ENCODE results near the gene SPAG9.

SPAG9 gene

GRCh38 chr17:50995668-50996067 lies 125.0 kb downstream of the SPAG9 start:
- Histone ChIP-seq H3K9me3 (ENCODE audit: control insufficient read depth, insufficient read depth, low read length) (no peaks in the 10 kb centered on the region), H3K27ac (ENCODE audit: low read depth, low read length) (no peak overlapping the region), H3K36me3 (ENCODE audit: control insufficient read depth, low read length) (peaks cover 77% of the 10 kb centered on the region), H3F3A (ENCODE audit: control insufficient read depth, insufficient read depth) (no peaks in the 10 kb centered on the region), H3K27me3 (ENCODE audit: control insufficient read depth, low read length) (no peaks in the 10 kb centered on the region), H3K4me3 (ENCODE audit: low read length) (no peak overlapping the region), H3K79me2 (ENCODE audit: control insufficient read depth, low read length) (no peaks in the 10 kb centered on the region), H3K4me1 (ENCODE audit: control insufficient read depth, low read length) (no peaks in the 10 kb centered on the region), H4K20me1 (ENCODE audit: control insufficient read depth, insufficient read depth, low read depth, low read length) (no peaks in the 10 kb centered on the region), H3K9me2 (replicated peaks; ENCODE audit: control insufficient read depth, low read length) (no peaks in the 10 kb centered on the region), H3K4me2 (ENCODE audit: low read length) (no peak overlapping the region)
- TF ChIP-seq, protein P1, sequence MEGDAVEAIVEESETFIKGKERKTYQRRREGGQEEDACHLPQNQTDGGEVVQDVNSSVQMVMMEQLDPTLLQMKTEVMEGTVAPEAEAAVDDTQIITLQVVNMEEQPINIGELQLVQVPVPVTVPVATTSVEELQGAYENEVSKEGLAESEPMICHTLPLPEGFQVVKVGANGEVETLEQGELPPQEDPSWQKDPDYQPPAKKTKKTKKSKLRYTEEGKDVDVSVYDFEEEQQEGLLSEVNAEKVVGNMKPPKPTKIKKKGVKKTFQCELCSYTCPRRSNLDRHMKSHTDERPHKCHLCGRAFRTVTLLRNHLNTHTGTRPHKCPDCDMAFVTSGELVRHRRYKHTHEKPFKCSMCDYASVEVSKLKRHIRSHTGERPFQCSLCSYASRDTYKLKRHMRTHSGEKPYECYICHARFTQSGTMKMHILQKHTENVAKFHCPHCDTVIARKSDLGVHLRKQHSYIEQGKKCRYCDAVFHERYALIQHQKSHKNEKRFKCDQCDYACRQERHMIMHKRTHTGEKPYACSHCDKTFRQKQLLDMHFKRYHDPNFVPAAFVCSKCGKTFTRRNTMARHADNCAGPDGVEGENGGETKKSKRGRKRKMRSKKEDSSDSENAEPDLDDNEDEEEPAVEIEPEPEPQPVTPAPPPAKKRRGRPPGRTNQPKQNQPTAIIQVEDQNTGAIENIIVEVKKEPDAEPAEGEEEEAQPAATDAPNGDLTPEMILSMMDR (IDR thresholded peaks at IDR 0.05; ENCODE audit: low read depth, low read length, poor library complexity, severe bottlenecking): no peak
- no peak for TF ChIP-seq EZH2phosphoT487 (IDR thresholded peaks at IDR 0.05; ENCODE audit: borderline replicate concordance, low read length)

DNA sequence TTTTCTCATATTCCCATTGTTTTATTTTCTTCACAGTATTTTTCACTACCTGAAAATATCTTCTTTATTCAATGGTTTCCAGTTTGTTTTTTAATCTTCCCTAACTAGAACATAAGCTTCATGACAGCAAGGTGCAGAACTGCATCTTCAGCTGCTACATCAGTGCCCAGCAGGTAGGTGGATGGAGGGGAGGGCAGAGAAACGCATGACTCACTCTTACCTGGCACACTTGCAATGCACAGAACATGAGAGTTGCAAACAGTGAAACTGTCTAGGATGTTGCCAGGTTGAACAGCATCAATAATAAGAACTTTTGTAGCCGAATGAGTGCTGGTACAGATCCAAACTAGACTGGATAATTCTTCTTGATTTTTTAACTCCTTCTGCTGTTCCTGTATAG lies 127.1 kb downstream of the SPAG9 start:
- H3K4me2 ChIP-seq (ENCODE audit: low read length): no peak overlapping the region
- H3K9me3 ChIP-seq (ENCODE audit: control insufficient read depth, insufficient read depth, low read length): no peaks in the 10 kb centered on the region
- no peak overlapping the region for H3K27ac ChIP-seq (ENCODE audit: low read depth, low read length)
- no peaks in the 10 kb centered on the region for H4K20me1 ChIP-seq (ENCODE audit: control insufficient read depth, insufficient read depth, low read depth, low read length)
- TF ChIP-seq, protein P1 (IDR thresholded peaks at IDR 0.05; ENCODE audit: low read depth, low read length, poor library complexity, severe bottlenecking): no peak
- no peak for TF ChIP-seq EZH2phosphoT487 (IDR thresholded peaks at IDR 0.05; ENCODE audit: borderline replicate concordance, low read length)
- H3K27me3 ChIP-seq (ENCODE audit: control insufficient read depth, low read length): no peaks in the 10 kb centered on the region
- H3K4me1 ChIP-seq (ENCODE audit: control insufficient read depth, low read length): no peaks in the 10 kb centered on the region
- H3K79me2 ChIP-seq (ENCODE audit: control insufficient read depth, low read length): no peaks in the 10 kb centered on the region
- H3K36me3 ChIP-seq (ENCODE audit: control insufficient read depth, low read length): peaks cover 79% of the 10 kb centered on the region
- H3K9me2 ChIP-seq (replicated peaks; ENCODE audit: control insufficient read depth, low read length): no peaks in the 10 kb centered on the region
- H3F3A ChIP-seq (ENCODE audit: control insufficient read depth, insufficient read depth): no peaks in the 10 kb centered on the region
- no peak overlapping the region for H3K4me3 ChIP-seq (ENCODE audit: low read length)

- Histone ChIP-seq H3K4me3 (ENCODE audit: low read length) (no peak overlapping the region), H3K4me2 (ENCODE audit: low read length) (no peak overlapping the region), H3K36me3 (ENCODE audit: control insufficient read depth, low read length) (peaks cover 73% of the 10 kb centered on the region), H3F3A (ENCODE audit: control insufficient read depth, insufficient read depth) (no peaks in the 10 kb centered on the region; the same call in 1 of the 2 replicates), H3K27me3 (ENCODE audit: control insufficient read depth, low read length) (no peaks in the 10 kb centered on the region), H3K9me3 (ENCODE audit: control insufficient read depth, insufficient read depth, low read length) (no peaks in the 10 kb centered on the region), H3K9me2 (replicated peaks; ENCODE audit: control insufficient read depth, low read length) (no peaks in the 10 kb centered on the region), H3K27ac (ENCODE audit: low read depth, low read length) (no peak overlapping the region), H4K20me1 (ENCODE audit: control insufficient read depth, insufficient read depth, low read depth, low read length) (no peaks in the 10 kb centered on the region), H3K79me2 (ENCODE audit: control insufficient read depth, low read length) (no peaks in the 10 kb centered on the region), H3K4me1 (ENCODE audit: control insufficient read depth, low read length) (no peaks in the 10 kb centered on the region)
- TF ChIP-seq, protein P1 (IDR thresholded peaks at IDR 0.05; ENCODE audit: low read depth, low read length, poor library complexity, severe bottlenecking): no peak
These were observed 131.5 kb downstream of the SPAG9 start for GRCh38 chr17:50989149-50989548.

DNA sequence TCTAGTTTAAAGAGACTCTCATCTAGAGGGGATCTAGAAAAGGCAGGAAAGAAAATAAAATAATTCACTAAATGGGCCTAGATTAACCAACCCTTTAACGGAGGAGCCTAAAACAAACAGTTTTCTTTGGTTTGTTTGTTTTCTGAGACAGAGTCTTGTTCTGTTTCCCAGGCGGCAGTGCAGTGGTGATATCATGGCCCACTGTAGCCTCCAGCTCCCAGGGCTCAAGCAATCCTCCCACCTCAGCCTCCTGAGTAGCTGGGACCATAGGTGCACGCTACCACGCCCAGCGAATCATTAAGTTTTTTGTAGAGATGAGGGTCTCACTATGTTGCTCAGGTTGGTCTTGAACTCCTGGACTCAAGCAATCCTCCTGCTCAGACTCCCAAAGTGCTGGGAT lies 132.2 kb downstream of the SPAG9 start:
- H3K27me3 ChIP-seq (ENCODE audit: control insufficient read depth, low read length): no peaks in the 10 kb centered on the region
- peaks cover 71% of the 10 kb centered on the region for H3K36me3 ChIP-seq (ENCODE audit: control insufficient read depth, low read length)
- no peaks in the 10 kb centered on the region for H3K9me2 ChIP-seq (replicated peaks; ENCODE audit: control insufficient read depth, low read length)
- H3K9me3 ChIP-seq (ENCODE audit: control insufficient read depth, insufficient read depth, low read length): no peaks in the 10 kb centered on the region
- H4K20me1 ChIP-seq (ENCODE audit: control insufficient read depth, insufficient read depth, low read depth, low read length): no peaks in the 10 kb centered on the region
- no peak overlapping the region for H3K4me3 ChIP-seq (ENCODE audit: low read length)
- H3K27ac ChIP-seq (ENCODE audit: low read depth, low read length): no peak overlapping the region
- no peaks in the 10 kb centered on the region; the same call in 1 of the 2 replicates for H3F3A ChIP-seq (ENCODE audit: control insufficient read depth, insufficient read depth)
- no peaks in the 10 kb centered on the region for H3K4me1 ChIP-seq (ENCODE audit: control insufficient read depth, low read length)
- no peak for TF ChIP-seq EZH2phosphoT487 (IDR thresholded peaks at IDR 0.05; ENCODE audit: borderline replicate concordance, low read length)
- TF ChIP-seq, protein P1 (IDR thresholded peaks at IDR 0.05; ENCODE audit: low read depth, low read length, poor library complexity, severe bottlenecking): no peak
- no peaks in the 10 kb centered on the region for H3K79me2 ChIP-seq (ENCODE audit: control insufficient read depth, low read length)
- H3K4me2 ChIP-seq (ENCODE audit: low read length): no peak overlapping the region
